PC-9 (cell line): Measurements from ENCODE around the gene KRTAP10-5.

Experiments used
- CTCF ChIP-seq: fragments of 200-600 bp; sonication (generic); conservative IDR thresholded peaks from 2 replicates; pipeline ENCODE4 v1.6.1; 2017; ENCODE audit warnings: mixed run types, antibody characterized with exemption, mild to moderate bottlenecking, moderate library complexity
- EZH2 ChIP-seq: fragments of 200-600 bp; sonication (generic); IDR thresholded peaks from 2 replicates; pipeline ENCODE4 v1.8.0; 2017; ENCODE audit warnings: antibody characterized with exemption, low read depth

DNA sequence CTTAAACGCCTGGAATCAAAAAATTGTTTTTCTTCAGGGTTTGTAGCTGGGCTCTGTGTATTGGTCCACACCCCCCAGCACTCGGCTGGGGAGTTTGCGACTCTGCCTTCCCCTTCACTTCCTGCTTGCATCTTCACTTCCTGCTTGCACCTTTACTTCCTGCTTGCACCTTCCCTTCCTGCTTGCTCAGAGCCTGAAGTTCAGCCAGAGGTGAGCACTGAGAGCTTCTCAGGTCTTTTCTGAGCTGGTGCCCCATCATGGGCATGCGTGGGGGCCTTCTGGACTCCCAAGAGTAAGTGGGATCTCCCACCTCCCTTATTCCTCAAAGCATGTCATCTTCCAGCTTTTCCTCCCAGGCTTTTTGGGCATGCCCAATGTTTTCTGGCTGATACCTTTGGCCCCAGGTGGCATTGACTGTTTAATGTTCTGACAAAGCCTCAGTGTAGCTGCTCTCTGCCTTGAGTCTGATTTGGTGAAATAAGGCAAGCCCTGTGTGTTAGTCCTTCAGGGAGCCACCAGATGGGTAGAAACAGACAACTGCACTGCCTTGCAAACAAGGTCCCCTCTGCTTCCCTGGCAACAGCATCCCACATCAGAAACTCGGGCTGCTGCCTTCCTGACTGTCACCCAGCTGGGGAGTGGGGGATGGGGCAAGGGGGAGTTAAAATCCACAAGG lies 32.6 kb downstream of the KRTAP10-5 start:
- no peak for TF ChIP-seq CTCF
- TF ChIP-seq EZH2, result no peak
